ENCODE measurements around the gene CYP2A7. TPM values are rescaled to one million over a fixed set of nuclear protein-coding genes. Genes with fewer than 3 reads are reported as not detected.
"Not testable (repeated sequence)": the region's sequence is repeated elsewhere in the genome, so short reads cannot be mapped to it uniquely, and the experiment has no call there.

Gene CYP2A7
- total RNA-seq, 4 donors from 2014 or later: not detected

DNA sequence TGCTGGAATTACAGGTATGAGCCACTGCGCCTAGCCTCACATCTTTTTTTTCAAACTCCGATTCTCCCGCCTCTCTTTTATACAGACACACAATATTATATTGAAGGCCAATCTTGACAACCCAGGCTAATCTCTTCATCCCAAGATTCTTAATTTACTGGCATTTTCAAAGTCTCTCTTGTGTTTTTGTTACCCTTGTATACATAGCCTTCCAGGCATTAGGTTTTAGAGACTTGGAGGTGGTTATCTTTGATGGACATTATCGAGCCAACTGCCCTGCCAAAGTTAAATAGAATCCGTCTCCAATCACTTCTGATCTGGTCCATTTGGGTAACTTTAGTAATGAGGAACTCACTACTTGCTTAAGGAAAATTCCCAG is 14.4 kb upstream of the CYP2A7 start:
- Histone ChIP-seq H3K36me3 (no peaks in the 10 kb centered on the region), H3K27me3 (peaks cover 0 to under 1% (median 0%) of the 10 kb centered on the region in 4 donors), H3K4me1 (no peaks in the 10 kb centered on the region), H3K9me3 (no peaks in the 10 kb centered on the region), H3K27ac (replicated peaks in 1 of 4) (no peak overlapping the region), H3K4me3 (no peak overlapping the region)
- no peak for TF ChIP-seq EP300 (IDR thresholded peaks at IDR 0.05)
- no peak for TF ChIP-seq POLR2AphosphoS5 (IDR thresholded peaks at IDR 0.05)
- TF ChIP-seq POLR2A (IDR thresholded peaks at IDR 0.05; ENCODE audit: low read depth): no peak
- TF ChIP-seq, protein P1, sequence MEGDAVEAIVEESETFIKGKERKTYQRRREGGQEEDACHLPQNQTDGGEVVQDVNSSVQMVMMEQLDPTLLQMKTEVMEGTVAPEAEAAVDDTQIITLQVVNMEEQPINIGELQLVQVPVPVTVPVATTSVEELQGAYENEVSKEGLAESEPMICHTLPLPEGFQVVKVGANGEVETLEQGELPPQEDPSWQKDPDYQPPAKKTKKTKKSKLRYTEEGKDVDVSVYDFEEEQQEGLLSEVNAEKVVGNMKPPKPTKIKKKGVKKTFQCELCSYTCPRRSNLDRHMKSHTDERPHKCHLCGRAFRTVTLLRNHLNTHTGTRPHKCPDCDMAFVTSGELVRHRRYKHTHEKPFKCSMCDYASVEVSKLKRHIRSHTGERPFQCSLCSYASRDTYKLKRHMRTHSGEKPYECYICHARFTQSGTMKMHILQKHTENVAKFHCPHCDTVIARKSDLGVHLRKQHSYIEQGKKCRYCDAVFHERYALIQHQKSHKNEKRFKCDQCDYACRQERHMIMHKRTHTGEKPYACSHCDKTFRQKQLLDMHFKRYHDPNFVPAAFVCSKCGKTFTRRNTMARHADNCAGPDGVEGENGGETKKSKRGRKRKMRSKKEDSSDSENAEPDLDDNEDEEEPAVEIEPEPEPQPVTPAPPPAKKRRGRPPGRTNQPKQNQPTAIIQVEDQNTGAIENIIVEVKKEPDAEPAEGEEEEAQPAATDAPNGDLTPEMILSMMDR (IDR thresholded peaks at IDR 0.05): no peak
- WGBS: 96% methylated on average over 5 of the region's 5 CpGs
- no peak for DNase-seq (ENCODE audit: extremely low spot score)
- intact Hi-C loops (cut with DNase I): no loop called here

DNA sequence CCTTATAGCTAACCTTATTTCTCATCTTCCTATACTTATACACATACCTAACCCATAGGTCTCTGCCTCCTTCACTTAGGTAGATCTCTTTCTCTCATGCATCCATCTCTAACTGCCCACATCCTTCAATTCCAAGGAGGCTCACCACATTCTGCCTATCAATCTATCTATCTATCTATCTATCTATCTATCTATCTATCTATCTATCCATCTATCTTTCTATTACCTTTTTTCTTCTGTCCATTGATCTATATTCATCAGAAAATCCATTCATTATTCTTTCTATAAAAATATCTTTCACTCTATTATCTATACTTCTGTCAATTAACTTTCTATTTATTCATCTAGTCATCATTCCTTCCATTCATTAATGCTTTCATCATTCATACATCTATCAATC is 11.1 kb upstream of the CYP2A7 start:
- DNase-seq (ENCODE audit: extremely low spot score): no peak
- Histone ChIP-seq H3K4me1 (no peaks in the 10 kb centered on the region), H3K4me3 (no peak overlapping the region), H3K27ac (replicated peaks in 1 of 4) (no peak overlapping the region), H3K27me3 (no peaks in the 10 kb centered on the region), H3K36me3 (no peaks in the 10 kb centered on the region), H3K9me3 (no peaks in the 10 kb centered on the region)
- TF ChIP-seq EP300 (IDR thresholded peaks at IDR 0.05) (no peak), POLR2AphosphoS5 (IDR thresholded peaks at IDR 0.05) (no peak), POLR2A (IDR thresholded peaks at IDR 0.05; ENCODE audit: low read depth) (no peak)
- TF ChIP-seq, protein P1 (IDR thresholded peaks at IDR 0.05): no peak
- intact Hi-C loops (cut with DNase I): no loop called here

DNA sequence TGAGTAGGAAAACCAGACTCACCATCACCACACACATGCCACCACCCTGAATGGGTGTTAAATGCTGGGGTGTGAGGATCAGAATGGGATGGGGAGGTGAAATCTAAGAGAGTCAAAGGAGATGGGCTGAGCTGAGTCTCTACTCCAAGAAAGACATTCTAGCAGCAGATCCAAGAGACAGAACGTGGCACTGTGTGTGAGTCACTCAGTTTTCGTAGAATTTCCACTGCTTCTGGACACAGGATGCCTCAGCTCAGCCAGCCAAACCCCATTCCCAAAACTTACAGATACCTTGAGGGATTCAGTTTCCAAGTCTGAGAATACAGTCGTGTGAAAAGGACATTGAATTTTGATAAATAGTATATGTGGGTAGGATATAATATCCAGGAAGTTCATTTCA is 7.3 kb upstream of the CYP2A7 start:
- H3K36me3 ChIP-seq: no peaks in the 10 kb centered on the region
- H3K27me3 ChIP-seq: no peaks in the 10 kb centered on the region
- intact Hi-C loops (cut with DNase I): no loop called here
- no peak overlapping the region for H3K4me3 ChIP-seq
- no peak for DNase-seq (ENCODE audit: extremely low spot score)
- 57% methylated on average over 3 of the region's 3 CpGs for WGBS
- TF ChIP-seq POLR2AphosphoS5 (IDR thresholded peaks at IDR 0.05) (no peak), EP300 (IDR thresholded peaks at IDR 0.05) (no peak), POLR2A (IDR thresholded peaks at IDR 0.05; ENCODE audit: low read depth) (no peak)
- TF ChIP-seq, protein P1 (IDR thresholded peaks at IDR 0.05): no peak
- no peaks in the 10 kb centered on the region for H3K4me1 ChIP-seq
- H3K9me3 ChIP-seq: no peaks in the 10 kb centered on the region
- H3K27ac ChIP-seq (replicated peaks in 1 of 4): no peak overlapping the region

DNA sequence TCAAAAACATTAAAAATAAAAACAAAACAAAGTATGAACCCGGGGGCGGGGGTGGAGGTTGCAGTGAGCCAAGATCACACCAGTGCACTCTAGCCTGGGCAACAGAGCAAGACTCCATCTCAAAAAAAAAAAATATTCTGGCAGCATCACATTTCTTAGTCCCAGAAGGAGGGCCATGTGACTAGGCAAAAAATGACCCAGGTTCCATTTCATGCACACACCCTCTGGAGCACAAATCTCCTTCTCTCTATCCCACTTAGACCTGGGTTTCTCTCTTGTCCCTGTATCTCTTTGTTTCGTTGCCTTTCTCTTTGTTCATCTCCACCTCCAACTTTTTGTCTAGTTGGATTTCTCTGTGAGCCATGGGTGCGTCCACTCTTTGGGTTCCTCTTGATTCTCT is 6.2 kb upstream of the CYP2A7 start:
- 86% methylated on average over 4 of the region's 4 CpGs for WGBS
- intact Hi-C loops (cut with DNase I): no loop called here
- H3K4me3 ChIP-seq: no peak overlapping the region
- no peak overlapping the region for H3K27ac ChIP-seq (replicated peaks in 1 of 4)
- TF ChIP-seq, protein P1 (IDR thresholded peaks at IDR 0.05): no peak
- no peak for TF ChIP-seq EP300 (IDR thresholded peaks at IDR 0.05)
- TF ChIP-seq POLR2AphosphoS5 (IDR thresholded peaks at IDR 0.05): no peak
- no peaks in the 10 kb centered on the region for H3K9me3 ChIP-seq
- H3K4me1 ChIP-seq: no peaks in the 10 kb centered on the region
- H3K27me3 ChIP-seq: no peaks in the 10 kb centered on the region
- no peak for DNase-seq (ENCODE audit: extremely low spot score)
- no peaks in the 10 kb centered on the region for H3K36me3 ChIP-seq

DNA sequence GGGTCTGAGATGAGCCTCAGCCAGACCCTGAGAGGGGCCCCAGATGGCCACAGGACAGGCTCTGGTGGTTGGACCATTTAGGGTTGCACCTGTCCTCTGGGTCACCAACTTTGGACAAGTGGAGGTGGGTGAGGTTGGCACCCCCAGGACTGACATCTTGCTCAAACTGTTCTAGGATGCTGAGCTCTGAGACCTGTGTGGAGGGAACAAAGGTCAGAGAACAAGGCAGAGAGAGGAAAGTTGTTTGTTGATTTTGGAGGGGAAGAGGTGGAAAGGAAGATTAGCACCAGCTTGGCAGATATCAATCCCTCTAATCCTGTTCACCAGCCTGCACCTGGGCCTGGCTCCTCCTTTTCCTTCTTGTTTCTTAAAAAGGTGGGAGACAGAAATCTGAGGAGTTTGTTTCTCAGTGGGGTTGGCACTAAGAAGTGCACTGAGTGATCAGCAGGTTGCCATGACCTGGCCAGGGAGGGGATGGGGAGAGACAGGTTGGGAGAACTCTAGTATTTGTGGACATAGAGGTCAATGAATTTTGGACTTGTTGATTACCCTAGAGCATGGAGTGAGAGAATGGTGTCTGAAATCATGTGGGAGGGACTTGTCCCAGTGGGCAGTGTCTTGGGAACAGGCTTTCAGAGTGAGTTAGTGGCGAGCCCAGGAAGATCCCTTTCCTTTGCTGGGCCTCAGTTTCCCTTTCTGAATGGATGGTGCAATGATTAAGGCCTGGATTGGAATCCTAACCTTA is 2.3 kb upstream of the CYP2A7 start:
- intact Hi-C loops (cut with DNase I); H3K9me3 ChIP-seq; H3K27ac ChIP-seq (replicated peaks in 1 of 4); H3K4me1 ChIP-seq; H3K36me3 ChIP-seq; DNase-seq (ENCODE audit: extremely low spot score); H3K4me3 ChIP-seq: not testable (repeated sequence)
- peaks cover 0 to 11% (median 0%) of the 10 kb centered on the region in 4 donors for H3K27me3 ChIP-seq
- WGBS: no CpG with 5 or more reads among the region's 1 CpG

DNA sequence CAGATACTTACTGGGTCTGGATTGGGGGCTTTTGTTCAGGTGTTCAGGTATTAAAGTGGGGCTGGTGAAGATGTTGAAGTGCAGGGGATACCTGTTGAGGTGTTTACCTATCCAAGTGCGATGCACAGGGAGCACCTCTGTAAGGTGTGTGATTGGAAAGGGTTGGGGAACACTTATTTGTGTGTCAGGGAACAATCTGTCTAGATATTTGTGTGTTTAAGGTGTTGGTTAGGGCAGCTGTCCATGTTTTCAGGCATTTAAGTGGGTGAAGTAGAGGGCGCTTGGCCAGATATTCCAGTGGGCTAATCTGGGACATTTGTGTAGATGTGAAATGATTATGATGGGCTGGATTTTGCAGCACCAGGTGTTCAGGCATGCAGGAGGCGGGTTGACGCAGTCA is 2.7 kb downstream of the CYP2A7 start:
- DNase-seq (ENCODE audit: extremely low spot score): not testable (repeated sequence)

DNA sequence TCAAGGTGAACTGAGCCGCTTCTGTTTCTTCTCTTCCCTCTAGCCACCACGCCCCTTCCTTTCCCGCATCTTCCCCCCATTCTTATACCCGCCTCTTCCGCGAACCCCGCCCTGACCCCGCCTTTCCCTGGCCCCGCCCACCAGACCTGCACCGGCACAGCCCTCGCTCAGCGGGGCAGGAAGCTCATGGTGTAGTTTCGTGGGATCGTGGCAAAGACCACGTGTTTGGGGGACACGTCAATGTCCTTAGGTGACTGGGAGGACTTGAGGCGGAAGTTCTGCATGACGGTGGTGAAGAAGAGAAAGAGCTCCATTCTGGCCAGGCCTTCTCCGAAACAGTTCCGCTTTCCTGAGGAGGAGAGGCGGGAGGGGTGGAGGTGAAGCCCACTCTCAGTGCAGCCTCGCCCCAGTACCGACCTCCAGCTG is 6.5 kb downstream of the CYP2A7 start:
- intact Hi-C loops (cut with DNase I); H3K27ac ChIP-seq (replicated peaks in 1 of 4); H3K4me1 ChIP-seq; DNase-seq (ENCODE audit: extremely low spot score); H3K36me3 ChIP-seq; H3K9me3 ChIP-seq: not testable (repeated sequence)
- 3% methylated on average over 15 of the region's 23 CpGs for WGBS
- peaks cover 0 to 37% (median 0%) of the 10 kb centered on the region in 4 donors for H3K27me3 ChIP-seq
- peak overlapping the region in 1 of 4 donors; percentile 33 for H3K4me3 ChIP-seq

More for the DNA sequence above, 2.7 kb downstream of the CYP2A7 start:
- H3K9me3 ChIP-seq; intact Hi-C loops (cut with DNase I); H3K36me3 ChIP-seq; H3K4me1 ChIP-seq; H3K27ac ChIP-seq (replicated peaks in 1 of 4); H3K4me3 ChIP-seq: not testable (repeated sequence)
- peaks cover 0 to 37% (median 0%) of the 10 kb centered on the region in 4 donors for H3K27me3 ChIP-seq
- 87% methylated on average over 4 of the region's 4 CpGs for WGBS

DNA sequence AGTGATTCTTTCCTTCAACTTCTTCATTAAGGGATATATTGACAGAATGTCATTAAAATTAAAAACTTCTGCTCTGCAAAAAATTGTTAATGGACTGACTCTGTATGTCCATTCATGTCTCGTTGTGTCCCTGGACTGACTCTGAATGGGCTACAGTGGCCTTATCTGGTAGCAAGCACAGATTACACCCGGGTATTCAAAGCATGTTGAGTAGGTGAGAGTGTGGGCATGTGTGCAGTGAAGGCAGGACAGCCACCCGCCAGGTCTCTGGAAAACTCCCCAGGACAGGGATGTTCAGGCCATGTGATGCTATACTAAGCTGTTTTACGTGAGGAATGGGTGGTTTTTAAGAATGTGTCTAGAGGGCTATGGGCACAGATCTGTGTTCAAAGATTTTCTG is 7.2 kb downstream of the CYP2A7 start:
- H3K27me3 ChIP-seq: peaks cover 0 to 31% (median 0%) of the 10 kb centered on the region in 4 donors
- 81% methylated on average over 2 of the region's 4 CpGs for WGBS
- DNase-seq (ENCODE audit: extremely low spot score); intact Hi-C loops (cut with DNase I); H3K27ac ChIP-seq (replicated peaks in 1 of 4); H3K4me3 ChIP-seq; H3K9me3 ChIP-seq; H3K36me3 ChIP-seq; H3K4me1 ChIP-seq: not testable (repeated sequence)

All from esophagus muscularis mucosa (tissue), 4 donors.